Measurements from ENCODE around the gene TMEM51.

TMEM51 gene

DNA sequence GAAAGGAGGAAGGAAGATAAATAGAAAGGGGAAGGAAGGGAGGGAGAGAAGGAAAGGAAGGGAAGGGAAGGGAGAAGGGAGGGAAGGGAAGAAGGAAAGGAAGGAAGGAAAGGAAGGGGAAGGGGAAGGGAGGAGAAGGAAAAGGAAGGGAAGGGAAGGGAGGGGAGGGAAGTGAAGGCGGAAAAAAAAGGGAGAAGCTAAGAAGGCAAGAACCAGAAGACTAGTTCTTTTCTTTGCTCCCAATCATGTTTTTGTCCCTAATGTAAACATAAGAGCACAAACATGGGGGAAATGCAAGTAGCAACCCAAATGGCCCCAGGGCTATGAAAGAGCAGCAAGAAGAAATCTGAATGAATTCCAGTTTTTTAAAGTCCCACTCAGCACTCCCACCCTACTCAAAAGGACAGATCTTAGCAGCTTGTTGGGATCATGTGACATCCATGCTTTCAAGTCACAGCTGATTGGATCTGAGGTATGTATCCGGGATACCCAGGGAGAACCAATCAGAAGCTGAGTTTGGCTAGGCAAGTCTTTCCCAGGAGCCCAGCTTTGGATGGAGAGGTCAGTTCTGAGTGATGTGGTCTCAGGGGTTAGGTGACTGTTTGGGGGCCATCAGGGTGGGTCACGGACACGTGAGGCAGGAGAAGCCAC, 69.2 kb downstream of the TMEM51 start:
- DNase-seq, result no peak

DNA sequence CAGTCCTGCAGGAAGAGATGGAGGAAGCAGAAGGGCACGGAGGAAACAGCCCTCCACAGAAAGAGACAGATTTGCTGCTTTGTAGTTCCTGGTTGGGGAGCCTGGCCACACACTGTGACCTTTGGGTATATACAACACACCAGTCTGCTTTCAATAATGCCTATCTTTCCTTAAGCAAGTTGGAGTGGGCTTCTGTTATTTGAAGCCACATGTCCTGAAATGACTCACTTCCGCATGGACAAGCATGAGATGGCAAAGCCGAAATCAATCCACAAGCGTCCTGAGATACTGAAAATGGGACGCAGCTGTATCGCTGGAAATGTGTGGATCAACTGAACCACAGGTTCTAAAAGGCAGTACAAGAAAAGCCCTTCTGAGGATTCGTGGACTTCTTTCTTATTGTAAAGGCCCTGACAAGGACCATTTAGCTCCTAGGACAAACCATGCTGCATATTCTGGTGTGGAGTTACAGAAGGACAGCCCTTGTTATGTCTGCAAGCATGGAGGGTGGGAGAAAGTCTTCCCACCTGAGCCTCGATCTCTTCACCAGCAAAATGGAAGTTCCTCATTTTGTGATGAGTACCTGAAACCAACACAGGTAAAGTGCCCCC, 70.8 kb downstream of the TMEM51 start:
- no peak for DNase-seq

DNA sequence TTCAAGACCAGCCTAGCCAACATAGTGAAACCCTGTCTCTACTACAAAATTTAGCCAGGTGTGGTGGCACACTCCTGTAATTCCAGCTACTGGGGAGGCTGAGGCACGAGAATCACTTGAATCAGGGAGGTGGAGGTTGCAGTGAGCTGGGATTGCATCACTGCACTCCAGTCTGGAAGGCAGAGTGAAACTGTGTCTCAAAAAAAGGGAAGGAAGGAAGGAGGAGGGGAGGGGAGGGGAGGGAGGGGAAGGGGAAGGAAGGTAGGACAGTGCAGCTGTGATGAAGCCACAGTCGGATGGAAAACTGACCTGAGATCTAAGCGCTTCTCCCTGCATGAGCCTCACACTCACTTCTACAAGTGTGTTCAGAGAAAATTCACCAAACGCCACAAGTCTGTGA, 71.4 kb downstream of the TMEM51 start:
- no peak for DNase-seq

DNA sequence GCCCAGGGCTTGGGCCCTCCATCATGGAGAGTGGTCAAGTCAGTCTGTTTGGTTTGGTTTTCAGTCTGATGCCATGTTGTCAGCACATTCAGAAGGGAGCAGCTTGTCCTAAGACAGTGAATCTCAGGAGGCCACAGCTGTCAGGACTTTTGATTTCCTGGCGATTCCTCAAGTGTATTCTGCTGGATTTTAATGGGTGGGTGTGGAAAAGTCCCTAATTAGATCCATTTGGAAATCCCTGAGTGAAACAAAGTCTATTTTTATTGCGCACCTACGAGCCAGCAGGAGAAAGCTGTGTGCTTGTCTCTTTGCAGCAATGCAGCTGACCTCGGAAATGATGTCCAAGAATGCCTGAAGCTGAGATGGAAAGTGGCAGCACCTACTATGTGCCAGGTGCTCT, 71.9 kb downstream of the TMEM51 start:
- no peak for DNase-seq

DNA sequence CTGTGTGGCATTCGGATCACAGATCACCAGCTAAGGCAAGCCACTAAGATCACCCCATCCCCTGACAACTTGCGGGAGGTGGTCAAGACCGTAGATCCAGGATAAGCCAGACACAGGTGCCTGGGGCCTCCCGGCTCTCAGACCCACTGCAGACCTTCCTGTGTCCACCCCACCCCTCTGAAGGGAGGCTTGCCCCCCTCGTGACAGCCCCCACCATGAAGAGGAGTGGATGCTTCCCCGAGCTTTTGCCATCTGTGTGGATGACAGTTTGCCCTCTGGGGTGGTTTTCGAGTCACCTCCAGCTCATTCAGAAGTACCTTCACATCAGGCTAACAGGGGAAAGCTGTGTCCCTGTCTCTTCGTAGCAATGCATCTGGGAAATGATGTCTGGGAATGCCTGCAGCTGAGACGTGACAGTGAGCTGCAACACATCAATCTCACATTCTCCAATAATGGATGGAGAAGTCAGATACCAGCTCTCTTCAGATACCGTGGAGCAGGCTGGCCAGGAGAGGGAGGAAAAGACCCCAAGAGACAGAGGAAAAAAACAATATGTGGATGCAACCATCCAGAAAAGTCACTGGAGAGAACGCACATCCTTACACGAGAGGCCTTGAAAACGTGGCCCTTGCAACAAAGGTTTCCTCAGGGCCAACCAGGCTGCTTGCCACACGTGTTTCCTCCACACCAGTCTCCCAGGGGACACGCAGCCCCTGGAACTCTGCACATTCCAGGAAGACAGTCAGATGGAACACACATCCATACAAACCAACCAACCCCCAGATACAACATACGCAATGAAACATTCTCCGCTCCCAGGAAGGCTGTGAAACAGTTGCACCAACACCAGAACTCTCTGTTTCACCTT, 73.1 kb downstream of the TMEM51 start:
- DNase-seq, result no peak

DNA sequence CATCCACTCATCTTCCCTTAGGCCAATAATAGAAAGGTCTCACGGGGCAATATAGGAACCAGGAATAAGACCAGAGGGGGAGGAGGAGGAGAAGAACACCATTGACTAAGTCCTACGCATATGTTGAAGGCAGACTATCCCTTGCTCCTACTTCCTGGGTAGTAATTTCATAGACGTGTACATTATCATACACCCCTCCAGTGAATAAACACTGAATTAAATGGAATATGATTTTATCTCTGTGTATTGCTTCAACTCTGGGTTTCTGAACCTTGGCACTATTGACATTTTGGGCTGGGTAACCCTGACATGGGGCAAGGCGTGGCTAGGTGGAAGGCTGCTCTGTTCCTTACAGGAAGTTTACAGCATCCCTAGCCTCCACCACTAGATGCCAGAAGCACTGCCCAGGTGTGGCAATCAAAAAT, 76.2 kb downstream of the TMEM51 start:
- DNase-seq, result no peak

DNA sequence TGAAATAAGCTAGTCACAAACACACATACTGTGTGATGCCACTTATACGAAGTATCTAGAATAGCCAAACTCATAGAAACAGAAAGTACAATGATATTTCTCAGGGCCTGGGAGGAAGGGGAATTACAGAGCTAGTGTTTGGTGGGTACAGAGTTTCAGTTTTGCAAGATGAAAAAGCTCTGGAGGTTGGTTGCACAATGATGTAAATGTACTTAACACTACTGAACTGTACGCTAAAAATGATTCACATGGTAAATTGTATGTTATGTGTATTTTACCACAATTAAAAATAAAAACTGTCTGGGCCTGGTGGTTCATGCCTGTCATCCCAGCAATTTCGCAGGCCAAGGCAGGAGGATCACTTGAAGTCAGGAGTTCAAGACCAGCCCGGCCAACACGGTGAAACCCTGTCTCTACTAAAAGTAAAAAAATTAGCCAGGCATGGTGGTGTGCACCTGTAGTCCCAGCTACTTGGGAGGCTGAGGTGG, 78.2 kb downstream of the TMEM51 start:
- DNase-seq, result peak; percentile 29

DNA sequence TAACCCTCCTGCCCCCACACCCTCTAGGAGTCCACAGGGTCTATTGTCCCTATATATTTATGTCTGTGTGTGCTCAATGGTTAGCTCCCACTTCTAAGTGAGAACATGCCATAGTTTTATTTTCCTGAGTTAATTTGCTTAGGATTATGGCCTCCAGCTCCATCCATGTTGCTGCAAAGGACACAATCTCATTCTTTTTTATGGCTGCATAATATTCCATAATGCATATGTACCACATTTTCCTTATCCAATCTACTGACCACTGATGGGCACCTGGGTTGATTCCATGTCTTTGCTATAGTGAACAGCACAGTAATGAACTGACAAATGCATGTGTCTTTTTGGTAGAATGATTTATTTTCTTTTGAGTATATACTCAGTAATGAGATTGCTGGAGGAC, 80.1 kb downstream of the TMEM51 start:
- DNase-seq, result no peak

DNA sequence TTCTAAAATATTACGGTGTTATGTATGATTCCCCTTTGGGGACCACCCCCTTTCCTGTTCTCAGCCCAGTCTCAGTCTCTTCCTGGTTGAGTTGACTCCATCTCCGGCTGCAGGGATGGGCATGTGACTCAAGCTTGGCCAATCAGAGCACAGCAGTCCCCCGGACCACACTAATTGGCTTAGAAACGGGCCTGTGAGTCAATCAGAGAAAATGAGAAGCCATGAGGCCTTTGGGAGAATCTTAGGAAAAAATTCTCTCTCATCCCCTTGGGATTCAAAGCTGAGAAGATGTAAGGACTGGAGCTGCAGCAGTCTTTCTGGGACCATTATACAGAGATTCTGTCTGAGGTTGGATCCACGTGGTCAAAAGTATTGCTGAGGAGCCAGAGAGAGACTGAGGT, 82.8 kb downstream of the TMEM51 start:
- no peak for DNase-seq

DNA sequence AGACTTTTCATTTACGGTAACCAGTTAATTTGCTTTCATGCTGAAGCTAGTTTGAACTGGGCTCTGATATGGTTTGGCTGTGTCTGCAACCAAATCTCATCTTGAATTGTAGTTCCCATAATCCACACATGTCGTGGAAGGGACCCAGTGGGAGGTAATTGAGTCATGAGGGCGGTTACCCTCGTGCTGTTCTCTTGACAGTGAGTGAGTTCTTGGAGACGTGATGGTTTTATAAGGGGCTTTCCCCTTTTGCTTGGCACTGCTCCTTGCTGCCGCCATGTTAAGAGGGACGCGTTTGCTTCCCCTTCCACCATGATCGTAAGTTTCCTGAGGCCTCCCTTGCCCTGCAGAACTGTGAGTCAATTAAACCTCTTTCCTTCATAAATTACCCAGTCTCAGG, 83.2 kb downstream of the TMEM51 start:
- no peak for DNase-seq

DNA sequence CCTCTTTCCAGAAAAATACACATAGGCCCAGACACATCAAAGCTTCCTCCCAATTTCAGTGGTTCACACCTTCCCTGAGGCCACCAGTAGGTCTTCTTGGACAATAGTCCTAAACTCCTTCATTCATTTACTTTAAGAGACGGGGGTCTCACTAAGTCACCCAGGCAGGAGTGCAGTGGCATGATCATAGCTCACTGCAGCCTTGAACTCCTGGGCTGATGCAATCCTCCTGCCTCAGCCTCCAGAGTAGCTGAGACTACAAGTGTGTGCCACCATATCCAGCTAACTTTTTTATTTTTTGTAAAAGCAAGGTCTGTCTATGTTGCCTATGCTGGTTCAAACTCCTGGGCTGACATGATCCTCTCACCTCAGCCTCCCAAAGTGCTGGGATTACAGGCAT, 85.2 kb downstream of the TMEM51 start:
- no peak for DNase-seq

DNA sequence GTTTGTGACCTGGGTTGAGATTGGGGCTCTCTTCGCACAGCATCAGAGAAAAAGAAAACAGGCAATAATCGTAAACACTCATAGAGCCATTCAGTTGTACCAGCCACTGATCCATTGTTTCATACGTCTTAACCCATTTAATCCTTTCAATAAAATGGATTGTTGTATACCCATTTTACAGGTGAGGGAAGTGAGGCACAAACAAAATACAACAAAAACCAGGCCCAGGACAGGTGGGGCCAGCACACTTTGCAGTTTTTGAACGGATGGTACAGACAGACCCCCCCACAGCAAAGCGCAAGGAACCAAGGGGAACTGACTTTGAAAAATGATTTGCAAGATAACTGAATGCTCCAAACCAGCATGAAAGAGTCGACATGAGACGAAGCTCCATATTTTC, 89.2 kb downstream of the TMEM51 start:
- DNase-seq, result no peak

DNA sequence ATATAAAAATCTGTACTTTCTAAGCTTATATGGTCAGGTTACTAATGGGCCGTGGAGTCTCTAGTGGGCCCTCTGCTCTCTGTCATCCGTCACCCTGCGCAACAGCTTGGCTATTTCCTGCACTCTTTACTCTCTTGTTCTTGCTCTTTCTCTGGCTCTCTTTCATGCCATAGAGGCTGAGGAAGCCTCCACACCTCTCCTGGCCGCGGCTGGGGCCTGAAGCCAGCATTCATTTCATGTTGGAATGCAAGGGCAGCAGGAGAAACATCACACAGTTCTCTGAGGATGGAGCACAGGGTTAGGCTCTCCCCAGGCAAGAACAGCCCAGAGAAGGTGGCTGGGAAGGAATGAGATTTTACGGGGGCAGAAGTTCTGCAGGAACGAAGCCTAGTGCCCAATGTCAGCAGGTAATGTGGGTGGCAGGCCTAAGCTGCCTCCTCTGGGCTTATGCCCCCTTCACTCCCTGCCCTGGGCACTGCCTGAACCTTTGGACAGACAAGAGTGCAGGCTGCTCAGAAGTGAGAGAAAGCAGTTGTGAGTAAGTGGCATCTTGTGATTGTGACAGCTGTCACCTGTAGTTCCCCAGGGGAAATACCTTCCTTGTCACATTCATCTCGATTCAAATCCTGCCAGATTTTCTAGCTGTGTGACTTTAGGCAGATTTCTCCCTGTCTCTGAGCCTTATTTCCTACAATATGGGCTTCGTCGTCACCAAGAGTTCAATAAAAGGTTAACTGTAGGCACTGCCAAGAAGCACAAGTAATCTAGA, 89.9 kb downstream of the TMEM51 start:
- DNase-seq, result no peak

DNA sequence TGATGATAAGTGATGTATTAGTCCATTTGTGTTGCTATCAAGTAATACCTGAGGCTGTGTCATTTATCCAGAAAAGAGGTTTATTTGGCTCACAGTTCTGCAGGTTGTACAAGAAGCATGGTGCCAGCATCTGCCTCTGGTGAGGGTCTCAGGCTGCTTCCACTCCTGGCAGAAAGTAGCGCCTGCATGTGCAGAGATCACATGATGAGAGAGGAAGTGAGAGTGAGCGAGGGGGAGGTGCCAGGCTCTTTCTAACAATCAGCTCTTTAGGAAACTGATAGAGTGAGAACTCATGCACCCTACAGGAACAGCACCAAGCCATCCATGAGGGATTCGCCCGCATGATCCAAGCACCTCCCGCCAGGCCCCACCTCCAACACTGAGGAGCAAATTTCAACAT, 91.3 kb downstream of the TMEM51 start:
- no peak for DNase-seq

DNA sequence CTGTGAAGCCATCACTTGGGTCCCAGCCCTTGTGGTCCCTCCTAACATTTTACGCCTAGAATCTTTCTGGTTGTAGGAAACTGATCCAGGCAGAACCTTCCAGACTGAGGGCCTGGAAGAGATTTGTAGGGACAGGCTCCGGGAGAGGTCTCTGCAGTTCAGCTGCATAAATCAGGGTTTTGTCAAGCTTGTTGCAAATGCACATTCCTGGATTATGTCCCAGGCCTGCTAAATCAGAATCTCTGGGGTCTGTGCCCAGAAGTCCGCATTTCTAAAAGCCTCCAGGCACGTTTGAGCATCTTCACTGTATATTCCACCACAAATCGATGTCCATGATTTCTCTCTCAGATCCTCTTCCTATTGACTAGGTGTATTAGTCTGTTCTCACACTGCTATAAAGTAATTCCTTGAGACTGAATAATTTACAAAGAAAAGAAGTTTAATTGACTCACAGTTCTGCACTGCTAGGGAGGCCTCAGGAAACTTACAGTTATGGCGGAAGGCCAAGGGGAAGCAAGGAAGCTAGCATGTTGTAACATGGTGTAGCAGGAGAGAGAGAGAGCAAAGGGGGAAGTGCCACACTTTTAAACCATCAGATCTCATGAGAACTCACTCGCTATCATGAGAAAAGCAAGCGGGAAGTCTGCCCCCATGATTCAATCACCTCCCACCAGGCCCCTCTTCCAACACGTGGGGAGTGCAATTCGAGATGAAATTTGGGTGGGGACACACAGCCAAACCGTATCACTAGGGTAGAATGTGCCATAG, 92.2 kb downstream of the TMEM51 start:
- no peak for DNase-seq

DNA sequence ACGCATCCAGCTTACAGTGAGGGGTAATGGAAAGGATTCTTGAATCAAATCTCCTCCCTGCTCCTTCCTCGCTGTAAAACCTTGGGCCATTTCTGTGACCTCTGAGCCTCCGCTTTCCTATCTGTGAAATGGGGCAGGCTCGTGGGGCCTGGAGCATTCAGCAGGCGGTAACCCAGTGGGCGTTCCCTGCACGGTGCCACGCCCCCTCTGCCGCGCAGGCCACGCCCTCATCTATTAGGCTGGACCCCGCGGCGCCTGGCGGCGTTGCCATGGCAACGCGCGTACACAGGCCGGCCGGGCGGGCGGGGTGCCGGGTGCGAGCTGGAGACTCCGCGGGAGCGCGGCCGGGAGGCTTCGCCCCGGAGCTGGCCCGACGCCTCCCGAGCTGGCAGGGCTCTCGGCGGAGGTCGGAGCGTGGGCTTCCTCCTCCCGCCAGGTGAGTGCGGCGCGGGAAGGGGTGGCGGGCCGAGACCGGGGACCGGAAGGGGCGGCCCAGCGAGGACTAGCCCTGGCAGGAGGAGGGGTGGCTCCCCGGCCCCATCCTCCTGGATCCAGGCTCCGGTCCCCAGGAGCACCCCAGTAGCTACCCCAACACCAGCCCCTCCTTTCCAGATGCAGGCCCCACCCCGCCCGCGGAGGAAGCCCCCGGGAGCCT, 93.5 kb downstream of the TMEM51 start, which contains the start of gene FHAD1:
TSS of gene FHAD1 (plus strand) at position 264 of the 655 bp plus-strand sequence. CDS start 4,562 bp downstream, outside the sequence.
- DNase-seq, result peak; percentile 47

DNA sequence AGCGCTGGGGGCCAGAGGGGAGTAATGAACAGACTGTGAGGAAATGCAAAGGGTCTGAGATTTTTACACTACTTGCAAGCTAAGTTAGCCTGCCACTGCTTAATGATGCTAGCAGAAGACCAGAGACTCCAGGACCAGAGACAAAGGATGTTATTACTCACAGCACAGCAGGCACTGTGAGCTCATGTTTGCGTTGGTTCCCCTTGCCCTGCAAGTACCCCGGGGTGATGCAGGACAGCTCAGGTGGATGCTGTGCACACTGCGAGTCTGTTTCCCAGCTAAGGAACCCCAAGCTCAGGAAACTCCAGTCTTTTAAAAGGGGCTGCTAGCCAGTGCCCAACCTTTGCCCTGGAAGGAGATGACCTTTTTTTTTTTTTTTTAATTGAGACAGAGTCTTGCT, 94.7 kb downstream of the TMEM51 start:
- DNase-seq, result no peak

DNA sequence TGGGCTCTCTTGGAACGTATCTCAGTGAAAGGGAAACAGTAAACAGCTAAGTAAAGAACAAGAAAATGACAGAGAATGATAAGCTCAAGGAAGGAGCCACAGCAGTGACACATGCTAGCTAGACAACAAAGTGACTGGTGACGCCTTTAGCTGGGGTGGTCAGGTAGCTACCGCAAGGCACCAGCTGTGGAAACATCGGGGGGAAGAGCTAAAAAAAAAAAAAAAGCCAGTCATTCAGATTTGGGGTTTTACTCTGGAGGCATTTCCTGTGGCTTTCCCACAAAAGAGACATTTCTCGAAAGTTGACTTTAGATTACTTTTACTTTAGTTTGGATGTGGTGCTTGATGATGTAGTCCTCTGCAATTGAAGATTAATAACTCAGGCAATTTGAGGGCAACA, 95.5 kb downstream of the TMEM51 start:
- peak; percentile 81 for DNase-seq

DNA sequence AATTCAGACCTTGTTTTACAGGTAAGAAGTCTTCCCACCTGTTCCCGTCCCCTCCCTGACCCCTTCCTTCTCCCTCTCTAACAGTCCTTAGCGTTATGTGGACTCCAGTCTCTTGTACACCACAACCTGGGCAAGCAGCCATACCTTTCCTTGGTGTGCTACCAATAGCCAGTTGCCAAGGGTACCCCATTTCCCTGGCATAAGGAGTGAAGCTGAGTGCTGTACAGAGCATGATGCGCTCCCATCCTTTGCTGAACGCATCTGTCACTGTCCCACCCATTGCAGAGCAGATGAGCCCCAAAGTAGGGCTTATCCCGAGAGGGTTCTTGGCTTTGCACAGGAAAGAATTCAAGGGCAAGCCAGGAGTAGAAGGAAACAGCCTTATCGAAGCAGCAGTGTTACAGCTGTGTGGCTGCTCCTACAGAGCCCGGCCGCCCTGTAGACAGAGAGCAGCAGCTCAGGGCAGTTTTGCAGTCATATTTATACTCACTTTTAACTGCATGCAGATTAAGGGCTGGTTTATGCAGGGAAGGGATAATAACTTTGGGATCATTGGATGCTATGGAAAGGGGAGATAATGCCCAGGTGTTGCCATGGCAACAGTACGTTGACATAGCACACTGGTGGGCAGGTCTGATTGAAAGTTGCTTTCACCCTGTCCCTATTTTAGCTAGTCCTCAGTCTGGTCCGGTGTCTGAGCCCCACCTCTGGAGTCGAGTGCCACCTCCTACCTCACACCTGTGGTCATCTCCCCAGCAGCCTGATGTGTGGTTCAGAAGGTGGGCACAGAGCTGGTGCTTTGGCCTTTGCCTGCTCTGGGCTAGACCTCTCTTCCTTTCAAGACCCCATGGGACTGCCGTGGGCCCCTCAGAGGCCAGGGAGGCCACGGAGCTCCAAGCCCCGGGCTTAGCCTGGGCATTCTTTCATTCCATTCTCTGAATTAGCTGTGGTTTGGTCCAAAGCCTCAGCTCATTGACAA, 98.6 kb downstream of the TMEM51 start:
- DNase-seq, result no peak

DNA sequence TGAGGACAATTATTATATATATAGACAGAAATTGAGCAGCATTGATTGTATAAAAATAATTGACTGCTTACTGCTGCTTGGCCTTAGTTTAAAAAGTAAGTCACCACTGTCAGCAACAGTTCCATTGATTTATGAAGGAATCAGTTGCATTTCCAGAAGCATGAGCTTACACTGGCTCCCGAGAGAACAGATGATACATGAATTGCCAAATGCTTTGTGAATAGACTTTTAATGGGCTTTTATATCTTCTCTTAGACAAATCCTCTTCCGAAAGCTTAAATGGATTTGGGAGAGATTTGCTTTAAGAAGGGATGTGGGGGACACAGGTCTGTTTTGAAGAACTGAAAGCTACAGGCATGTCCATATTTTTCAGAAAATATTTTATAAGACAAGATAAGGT, 101.0 kb downstream of the TMEM51 start:
- no peak for DNase-seq

Data from stimulated activated CD4-positive, alpha-beta T cell treated with anti-CD3 and anti-CD28 coated beads, Interleukin-1b, Interleukin-23, amount 100 ng/mL, for 48 hours (primary cell).